ENCODE data around the gene SELENON. TPM values are rescaled to one million over a fixed set of nuclear protein-coding genes. Genes with fewer than 3 reads are reported as not detected.

The SELENON gene
- total RNA-seq, 1 experiment from 2014 or later: 90.9 TPM

GRCh38 chr1:25831569-25832196, 31.7 kb downstream of the SELENON start:
- H3K18ac ChIP-seq (ENCODE audit: insufficient read length, low read depth, low read length): no peak overlapping the region
- H2BK120ac ChIP-seq (ENCODE audit: low read depth, low read length, poor library complexity, severe bottlenecking): no peak overlapping the region
- no peak overlapping the region for H2BK20ac ChIP-seq (ENCODE audit: low read depth, low read length, poor library complexity, severe bottlenecking)
- no peaks in the 10 kb centered on the region for H3K9me3 ChIP-seq (ENCODE audit: control insufficient read depth, low read depth, low read length)
- no peak for TF ChIP-seq CTCF (conservative IDR thresholded peaks at IDR 0.05)
- no peak for DNase-seq
- H3K23ac ChIP-seq (ENCODE audit: insufficient read length, low read depth, low read length): no peak overlapping the region
- H3K14ac ChIP-seq (ENCODE audit: insufficient read depth, low read length): no peak overlapping the region
- H4K8ac ChIP-seq (replicated peaks; ENCODE audit: insufficient read length, low read depth, low read length): no peak overlapping the region
- H4K5ac ChIP-seq (ENCODE audit: insufficient read length, low read depth, low read length): no peak overlapping the region
- no peaks in the 10 kb centered on the region for H3K23me2 ChIP-seq (ENCODE audit: insufficient read length, low read depth, low read length, poor library complexity, severe bottlenecking)
- no peak overlapping the region for H4K91ac ChIP-seq (ENCODE audit: insufficient read length, low read depth, low read length)
- no peaks in the 10 kb centered on the region for H3K79me2 ChIP-seq (ENCODE audit: insufficient read depth, low read length)
- H3T11ph ChIP-seq (ENCODE audit: low read length): no peak overlapping the region
- H3K27ac ChIP-seq (ENCODE audit: insufficient read length, low read depth, low read length): no peak overlapping the region
- H2BK15ac ChIP-seq (ENCODE audit: low read depth, low read length): no peak overlapping the region
- Mint-ChIP-seq H3K36me3 (ENCODE audit: insufficient read depth in 1 of 3, low read depth in 3 of 3) (peaks cover 28 to 87% (median 76%) of the 10 kb centered on the region in 3 experiments; a peak in 6 of 7 replicates), H3K27me3 (ENCODE audit: low read depth) (no peaks in the 10 kb centered on the region), H3K9me3 (no peaks in the 10 kb centered on the region), H3K4me1 (0 out of 4 replicates have a peak, but pooled peaks cover 1% of the 10 kb centered on the region in 2 experiments), H3K27ac (no peak overlapping the region), H3K4me3 (no peak overlapping the region)
- peaks cover 2% of the 10 kb centered on the region for H3K79me1 ChIP-seq (ENCODE audit: insufficient read depth, low read depth, low read length, poor library complexity, severe bottlenecking)
- H4K20me1 ChIP-seq (ENCODE audit: control insufficient read depth, insufficient read depth, insufficient read length): no peaks in the 10 kb centered on the region
- H2AK5ac ChIP-seq (ENCODE audit: insufficient read length, low read length): no peak overlapping the region
- no peaks in the 10 kb centered on the region for H3K4me1 ChIP-seq (ENCODE audit: insufficient read depth, low read length)
- H2BK12ac ChIP-seq (ENCODE audit: insufficient read length, low read depth, low read length): no peak overlapping the region
- no CpG with 5 or more reads among the region's 5 CpGs for WGBS (ENCODE audit: extremely low coverage, insufficient read length, low lambda C conversion rate)
- no peak overlapping the region for H2BK5ac ChIP-seq (ENCODE audit: insufficient read length, low read length)
- H3K27me3 ChIP-seq (ENCODE audit: insufficient read depth, low read length): no peaks in the 10 kb centered on the region
- no peak overlapping the region for H3K4ac ChIP-seq (ENCODE audit: low read depth, low read length)
- no peak overlapping the region for H3K56ac ChIP-seq (ENCODE audit: insufficient read length, low read depth, low read length)
- no peak overlapping the region for H3K4me2 ChIP-seq (ENCODE audit: insufficient read depth, insufficient read length, low read length)
- no peak overlapping the region for H2AFZ ChIP-seq (ENCODE audit: low read length)
- H3K9ac ChIP-seq (ENCODE audit: extremely low read depth, insufficient read length, low read length): no peak overlapping the region

Data from H9 (cell line).